GM19438 (cell line): Measurements from ENCODE around the gene PCDH11X.
"Not testable (repeated sequence)": the region's sequence is repeated elsewhere in the genome, so short reads cannot be mapped to it uniquely, and the experiment has no call there.

ENCODE experiments used
- ATAC-seq: cut with Tn5 transposase; IDR thresholded peaks from one replicate; pipeline ENCODE4 v1.9.1; 2021; ENCODE audit warnings: low read depth; ENCODE audit not compliant: unreplicated experiment

Gene PCDH11X

GRCh38 chrX:91779135-91779534 is at the start of gene PCDH11X:
Gene PCDH11X (plus strand): TSS chrX:91779375. CDS start chrX:91835505, 56,130 bp downstream.
- not testable (repeated sequence) for ATAC-seq

- not testable (repeated sequence) for ATAC-seq
Observed at GRCh38 chrX:91747446-91747845, 31.7 kb upstream of the PCDH11X start.

GRCh38 chrX:91753022-91753421 is 26.2 kb upstream of the PCDH11X start:
- ATAC-seq = not testable (repeated sequence)

GRCh38 chrX:91770619-91771488 is 8.3 kb upstream of the PCDH11X start:
- peak; percentile 99 for ATAC-seq

GRCh38 chrX:91773943-91774342 is 5.2 kb upstream of the PCDH11X start:
- not testable (repeated sequence) for ATAC-seq

GRCh38 chrX:91780008-91780407 is 833 bp downstream of the PCDH11X start:
- not testable (repeated sequence) for ATAC-seq

DNA sequence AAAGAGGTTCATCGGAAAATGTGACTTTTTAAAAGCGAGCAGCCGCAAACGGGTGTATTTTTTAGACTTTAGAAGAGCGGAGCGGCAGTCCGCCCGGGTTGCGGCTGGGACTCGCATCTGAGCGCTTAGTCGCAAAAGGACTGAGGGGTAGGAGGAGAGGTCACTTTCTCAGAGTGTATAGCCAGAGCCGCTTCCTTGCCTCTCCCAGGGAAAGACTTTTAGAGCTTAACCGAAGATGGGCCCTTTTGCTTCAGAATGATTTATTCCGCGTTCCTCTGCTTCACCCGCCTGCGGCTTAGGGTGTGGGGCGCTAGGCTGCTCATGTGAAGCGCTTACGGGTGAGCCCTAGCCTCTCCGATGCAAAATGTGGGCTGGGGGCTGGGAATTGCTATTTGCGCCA is 1.5 kb downstream of the PCDH11X start:
- not testable (repeated sequence) for ATAC-seq

- not testable (repeated sequence) for ATAC-seq
Observed at GRCh38 chrX:91781553-91782298, 2.6 kb downstream of the PCDH11X start.

DNA sequence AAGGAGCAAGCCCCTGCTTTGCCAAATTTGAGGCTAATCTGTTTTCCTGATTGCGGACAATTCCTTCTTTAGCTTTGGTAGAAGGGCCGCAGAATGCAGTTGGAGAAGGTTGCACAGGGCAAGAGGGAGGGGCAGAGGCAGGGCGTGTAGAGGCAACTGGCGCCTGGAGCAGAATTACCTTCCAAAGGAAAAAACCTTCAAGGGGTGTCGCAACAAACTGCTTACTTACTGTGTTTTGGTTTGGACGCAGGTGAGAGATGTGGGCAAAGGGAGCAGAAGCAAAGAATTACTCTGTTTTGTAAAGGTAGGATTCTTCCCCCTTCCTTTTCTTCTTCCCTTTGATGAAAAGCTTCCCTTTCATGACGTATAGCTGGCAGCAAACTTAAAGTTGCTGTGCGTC is 3.6 kb downstream of the PCDH11X start:
- not testable (repeated sequence) for ATAC-seq

- ATAC-seq = not testable (repeated sequence)
Observed at GRCh38 chrX:91817537-91817936, 38.4 kb downstream of the PCDH11X start.

DNA sequence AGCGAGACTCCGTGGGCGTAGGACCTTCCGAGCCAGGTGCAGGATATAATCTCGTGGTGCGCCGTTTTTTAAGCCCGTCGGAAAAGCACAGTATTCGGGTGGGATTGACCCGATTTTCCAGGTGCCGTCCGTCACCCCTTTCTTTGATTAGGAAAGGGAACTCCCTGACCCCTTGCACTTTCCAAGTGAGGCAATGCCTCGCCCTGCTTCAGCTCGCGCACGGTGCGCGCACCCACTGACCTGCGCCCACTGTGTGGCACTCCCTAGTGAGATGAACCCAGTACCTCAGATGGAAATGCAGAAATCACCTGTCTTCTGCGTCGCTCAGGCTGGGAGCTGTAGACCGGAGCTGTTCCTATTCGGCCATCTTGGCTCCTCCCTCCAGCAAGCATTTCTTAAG is 46.1 kb downstream of the PCDH11X start:
- not testable (repeated sequence) for ATAC-seq
